Stimulated activated CD8-positive, alpha-beta memory T cell treated with anti-CD3 and anti-CD28 coated beads, Interleukin-4, amount 100 ng/mL, for 1 hour (primary cell): Measurements from ENCODE around the gene JAM2.
"Not testable (repeated sequence)": the region's sequence is repeated elsewhere in the genome, so short reads cannot be mapped to it uniquely, and the experiment has no call there.

ENCODE experiments used
- DNase-seq, 2 donors: peaks; one replicate each; pipeline ENCODE4 v3.0.0-alpha.2; 2020; ENCODE audit warnings: low read depth in 2 of 2, low spot score in 1 of 2

Gene JAM2

GRCh38 chr21:25643486-25643885 lies 4.4 kb downstream of the JAM2 start:
- DNase-seq: no peak

GRCh38 chr21:25646474-25646873 lies 7.4 kb downstream of the JAM2 start:
- DNase-seq: no peak

- DNase-seq: no peak
Observed at GRCh38 chr21:25647647-25648046, 8.6 kb downstream of the JAM2 start.

GRCh38 chr21:25649146-25649545 lies 10.1 kb downstream of the JAM2 start:
- DNase-seq: no peak

- no peak for DNase-seq
Observed at GRCh38 chr21:25656412-25656811, 17.4 kb downstream of the JAM2 start.

DNA sequence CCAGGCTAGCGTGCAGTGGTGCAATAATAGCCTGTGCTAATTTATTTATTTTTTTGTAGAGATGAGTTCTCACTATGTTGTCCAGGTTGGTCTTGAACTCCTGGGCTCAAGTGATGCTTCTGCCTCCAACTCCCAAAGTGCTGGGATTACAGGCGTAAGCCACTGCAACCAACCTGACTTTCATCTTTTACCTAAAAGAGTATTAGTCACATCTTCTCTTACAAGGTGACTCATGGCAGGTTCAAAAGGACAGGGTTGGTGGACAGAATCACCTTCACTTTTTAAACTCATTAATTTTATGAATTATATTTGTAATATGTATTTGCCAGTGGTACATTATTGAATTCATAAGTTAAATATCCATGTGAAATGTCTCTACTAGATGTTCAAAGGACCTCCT lies 18.1 kb downstream of the JAM2 start:
- DNase-seq: no peak

DNA sequence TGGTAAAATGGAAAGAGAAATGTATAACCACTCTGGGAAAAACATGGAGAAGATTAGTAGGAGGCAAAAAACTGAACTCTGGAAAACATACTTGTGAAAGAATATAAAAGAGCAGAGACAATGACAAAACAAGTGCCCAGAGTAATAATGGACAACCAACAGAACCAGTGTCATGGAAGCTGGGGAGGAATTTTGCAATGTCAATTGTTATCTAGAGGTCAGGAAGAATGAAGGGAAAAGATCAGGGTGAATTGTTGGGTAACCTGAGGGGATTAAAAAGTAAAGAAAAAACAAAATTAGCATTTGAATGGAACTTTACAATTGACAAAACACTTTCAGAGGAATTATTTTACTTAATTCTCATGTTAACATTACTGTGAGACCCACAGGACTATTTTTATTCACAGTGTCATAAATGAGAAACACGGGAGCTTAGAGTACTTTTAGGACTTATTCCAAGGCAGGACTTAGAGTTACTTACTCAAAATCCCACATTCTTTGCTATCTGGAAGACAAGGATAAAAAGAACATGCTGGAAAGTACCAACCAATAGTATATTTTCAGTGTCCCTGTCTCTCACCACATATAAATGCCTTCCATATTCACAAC lies 19.5 kb downstream of the JAM2 start:
- DNase-seq: no peak

GRCh38 chr21:25660233-25660632 lies 21.2 kb downstream of the JAM2 start:
- DNase-seq: no peak

- DNase-seq: no peak
Observed at GRCh38 chr21:25664491-25664931, 25.5 kb downstream of the JAM2 start.

DNA sequence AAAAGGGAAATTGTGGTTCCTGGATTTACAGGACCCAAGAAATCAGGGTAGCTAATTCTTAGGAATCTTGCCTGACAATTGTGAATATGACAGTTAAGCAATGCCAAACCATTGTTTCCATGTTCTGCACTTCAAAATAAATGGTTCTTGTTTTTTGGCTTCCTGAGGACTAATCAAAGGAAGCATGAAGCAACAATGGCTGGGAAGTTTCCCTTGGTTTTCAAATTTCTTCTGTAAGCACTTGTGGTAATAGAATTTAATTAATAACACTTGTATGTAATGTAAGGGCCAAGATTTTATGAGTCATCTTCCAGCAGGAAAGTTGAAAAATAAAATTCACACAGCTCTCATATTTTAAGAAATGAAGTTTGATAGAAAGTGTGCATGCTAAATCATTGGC lies 31.7 kb downstream of the JAM2 start:
- no peak for DNase-seq

DNA sequence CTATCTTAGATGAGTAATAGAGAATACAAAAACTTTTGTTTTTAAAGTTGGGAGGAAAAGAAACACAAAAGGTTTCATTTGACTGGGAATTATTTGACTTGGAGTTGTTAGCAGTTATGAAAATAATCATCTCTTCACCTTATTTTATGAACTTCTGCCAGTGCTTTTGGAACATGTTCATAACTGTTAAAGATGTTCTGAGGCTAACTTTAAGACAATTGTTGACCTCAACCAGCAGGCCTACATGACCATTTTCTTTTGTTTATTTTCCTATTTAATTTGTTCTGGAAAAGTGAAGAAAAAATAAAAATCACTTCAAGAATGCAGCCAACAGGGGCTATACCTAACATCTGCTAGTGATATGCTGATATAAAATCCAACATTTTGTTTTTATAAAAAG lies 37.4 kb downstream of the JAM2 start:
- no peak for DNase-seq

DNA sequence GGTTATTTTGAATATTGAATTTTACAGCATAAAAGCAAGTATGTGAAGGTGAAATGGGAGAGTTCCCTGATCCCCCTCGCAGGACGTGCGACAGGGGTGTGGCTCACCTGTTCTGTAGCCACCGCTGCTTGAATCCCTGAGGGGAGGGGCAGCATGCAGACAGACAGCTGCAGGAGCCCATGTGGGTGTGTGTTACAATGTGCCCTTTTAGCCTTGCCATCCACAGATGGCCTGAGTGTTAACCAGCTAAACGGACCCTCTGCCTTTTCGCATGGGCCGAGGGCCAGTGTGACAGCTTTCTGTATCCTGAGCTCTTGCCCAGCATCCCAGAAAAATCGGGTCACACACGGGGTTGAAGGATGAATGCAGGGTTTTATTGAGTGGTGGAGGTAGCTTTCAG lies 43.3 kb downstream of the JAM2 start:
- no peak for DNase-seq

DNA sequence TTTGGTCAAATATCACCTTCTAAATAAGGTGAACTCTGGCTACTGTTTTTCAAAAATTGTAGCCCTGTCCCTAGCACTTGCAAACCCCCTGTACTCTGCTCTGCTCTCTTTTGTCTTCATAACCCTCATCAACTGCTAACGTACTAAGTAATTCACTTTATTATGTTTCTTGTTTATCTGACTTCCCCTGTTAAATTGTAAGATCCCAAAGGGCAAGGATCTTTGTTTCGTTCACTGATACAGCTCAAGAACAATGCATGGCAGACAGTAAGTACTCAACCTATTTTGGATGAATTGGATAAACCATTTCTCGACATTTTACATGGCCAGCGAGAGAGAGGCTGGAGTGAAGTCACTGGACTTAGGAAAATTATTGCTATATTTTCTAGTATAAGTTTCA lies 48.7 kb downstream of the JAM2 start:
- DNase-seq: no peak

DNA sequence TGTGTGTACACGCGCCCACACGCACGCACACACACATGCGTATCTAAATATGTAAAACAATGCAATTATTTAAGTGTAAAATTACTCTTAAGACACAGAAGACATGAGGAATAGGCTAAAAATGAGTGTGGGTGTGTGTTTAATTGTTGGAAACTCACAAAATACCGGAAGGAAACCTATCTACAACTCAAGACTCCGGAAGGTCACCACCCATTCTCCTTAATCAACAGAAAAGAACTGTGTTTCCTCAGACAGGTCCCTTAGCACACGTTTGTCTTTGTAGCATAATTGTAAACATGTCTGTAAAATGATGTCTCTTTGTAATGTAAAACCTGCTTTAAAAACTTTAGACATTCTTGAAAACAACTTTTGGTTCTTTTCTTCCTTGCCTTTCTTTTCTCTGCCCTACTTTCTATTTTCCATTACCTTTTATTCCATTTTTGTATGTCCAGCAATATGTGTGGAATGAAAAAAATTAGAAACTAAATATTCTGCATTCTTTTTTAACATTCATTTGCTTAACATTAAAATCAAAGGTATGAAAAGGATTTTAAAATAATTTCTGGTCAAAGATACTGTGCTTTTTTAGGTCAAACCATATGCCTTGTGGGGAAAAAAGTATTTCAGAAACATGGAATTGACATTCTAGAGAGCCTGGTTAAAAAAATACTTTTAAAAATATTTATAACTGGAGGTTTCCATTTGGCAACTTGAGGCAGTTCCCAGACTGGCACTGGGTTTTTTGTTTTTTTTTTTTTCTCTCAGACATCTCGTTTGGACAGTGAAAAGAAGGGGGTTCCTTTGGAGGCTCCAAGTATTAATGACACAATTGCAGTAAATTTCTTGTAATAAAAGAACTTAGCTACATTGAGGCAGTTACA lies 49.5 kb downstream of the JAM2 start:
- no peak for DNase-seq

DNA sequence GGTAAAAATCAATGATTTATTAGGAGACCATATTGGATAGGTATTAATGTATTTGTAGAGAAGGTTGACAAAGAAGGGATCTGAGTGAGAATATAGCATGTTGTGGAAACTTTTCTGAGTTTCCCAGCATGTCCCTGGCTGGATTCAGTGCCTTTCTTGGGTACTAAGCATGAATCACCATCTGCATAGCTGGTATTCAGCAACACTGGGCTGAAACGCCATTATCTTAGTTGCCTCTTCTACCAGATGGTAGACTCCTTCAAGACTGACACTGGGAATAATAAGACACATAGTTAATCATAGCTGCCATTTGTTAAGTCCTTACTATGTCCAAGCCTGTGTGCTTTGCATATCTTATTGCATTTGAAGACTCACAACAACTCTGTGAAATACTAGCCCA lies 50.2 kb downstream of the JAM2 start:
- DNase-seq: no peak

GRCh38 chr21:25691976-25692375 lies 52.9 kb downstream of the JAM2 start:
- no peak for DNase-seq

- not testable (repeated sequence) for DNase-seq
Observed at GRCh38 chr21:25695461-25695860, 56.4 kb downstream of the JAM2 start.

GRCh38 chr21:25700741-25701140 lies 61.7 kb downstream of the JAM2 start:
- no peak for DNase-seq

- no peak for DNase-seq
Observed at GRCh38 chr21:25701529-25701928, 62.5 kb downstream of the JAM2 start.

DNA sequence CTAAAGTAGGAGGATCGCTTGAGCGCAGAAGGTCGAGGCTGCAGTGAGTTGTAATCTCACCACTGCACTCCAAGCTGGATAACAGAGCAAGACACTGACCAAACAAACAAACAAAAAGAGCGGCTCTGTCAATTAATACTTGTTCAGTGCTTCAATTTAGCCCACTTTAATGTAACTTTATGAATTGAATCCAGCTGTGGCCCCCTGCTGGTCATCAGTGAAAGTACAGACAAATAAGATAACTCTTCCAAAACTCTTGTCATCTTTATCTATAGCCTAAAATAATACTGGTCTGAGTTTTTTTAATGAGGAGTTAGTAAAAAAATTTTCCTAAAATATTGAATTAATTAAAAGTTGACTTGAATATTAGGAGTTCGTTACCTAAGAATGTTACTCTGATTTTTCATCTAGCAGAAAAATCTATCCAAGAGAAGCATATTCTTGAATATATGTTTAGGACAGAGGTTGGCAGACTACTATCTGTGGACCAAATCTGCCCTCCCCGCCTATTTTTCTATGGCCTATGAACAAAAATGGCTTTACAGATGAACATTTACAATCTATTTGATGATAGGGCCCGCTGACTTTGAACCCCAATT lies 69.5 kb downstream of the JAM2 start:
- DNase-seq: peak; percentile 13 to 25

DNA sequence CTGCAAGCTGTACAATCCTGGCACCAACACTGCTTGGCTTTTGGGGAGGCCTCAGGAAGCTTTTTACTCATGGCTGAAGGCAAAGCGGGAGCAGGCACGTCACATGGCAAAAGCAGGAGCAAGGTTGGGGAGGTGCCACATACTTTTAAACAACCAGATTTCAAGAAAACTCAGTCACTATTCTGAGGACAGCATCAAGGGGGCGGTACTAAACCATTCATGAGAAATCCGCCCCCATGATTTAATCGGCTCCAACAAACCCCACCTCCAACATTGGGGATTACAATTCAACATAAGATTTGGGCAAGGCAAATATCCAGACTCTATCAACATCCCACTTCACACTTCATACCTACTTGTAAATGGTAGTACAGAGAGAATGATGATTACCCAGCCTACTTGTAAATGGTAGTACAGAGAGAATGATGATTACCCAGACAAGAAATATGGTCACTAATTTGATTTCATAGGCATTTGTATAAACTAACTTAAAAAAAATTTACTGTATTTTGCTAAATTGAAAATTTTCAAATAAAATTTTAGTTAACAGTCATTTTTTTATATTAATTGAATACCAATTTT lies 70.7 kb downstream of the JAM2 start:
- DNase-seq: no peak

DNA sequence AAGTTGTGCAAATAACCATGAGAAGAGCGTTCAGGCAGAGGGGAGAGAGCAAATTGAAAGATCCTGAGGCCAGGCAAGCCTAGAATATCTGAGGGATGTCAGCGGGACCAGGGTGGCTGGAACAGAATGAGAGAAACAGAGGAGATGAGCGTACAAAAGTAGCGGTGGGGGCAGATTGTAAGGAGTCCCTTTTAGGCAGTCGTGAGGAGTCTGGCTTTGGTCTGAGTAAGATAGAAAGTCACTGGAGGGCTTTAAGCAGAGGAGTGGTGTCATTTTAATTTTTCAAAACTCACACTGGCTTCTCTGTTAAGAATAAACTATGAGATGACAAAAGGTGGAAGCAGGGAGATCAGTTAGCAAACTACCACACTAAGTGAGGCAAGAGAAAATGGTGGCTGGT lies 71.5 kb downstream of the JAM2 start:
- DNase-seq: no peak
